ENCODE results near the gene MBD4.

DNA sequence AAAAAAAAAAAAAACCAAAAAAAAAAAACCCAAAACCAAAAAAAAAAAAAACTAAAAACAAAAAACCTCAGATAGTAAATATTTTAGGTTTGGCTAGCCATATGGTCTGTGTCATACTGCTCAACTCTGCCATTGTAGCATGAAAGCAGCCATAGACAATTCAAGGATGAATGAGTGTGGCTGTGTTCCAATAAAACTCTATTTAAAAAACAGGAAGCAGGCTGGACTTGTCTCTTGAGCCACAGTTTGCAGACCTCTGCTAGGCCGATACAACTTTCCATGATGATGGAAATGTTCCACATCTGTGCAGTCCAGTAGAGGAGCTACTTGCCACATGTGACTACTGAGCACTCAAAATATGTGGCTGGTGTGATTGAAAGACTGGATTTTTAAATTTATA lies 22.4 kb downstream of the MBD4 start:
- TF ChIP-seq, protein P1, sequence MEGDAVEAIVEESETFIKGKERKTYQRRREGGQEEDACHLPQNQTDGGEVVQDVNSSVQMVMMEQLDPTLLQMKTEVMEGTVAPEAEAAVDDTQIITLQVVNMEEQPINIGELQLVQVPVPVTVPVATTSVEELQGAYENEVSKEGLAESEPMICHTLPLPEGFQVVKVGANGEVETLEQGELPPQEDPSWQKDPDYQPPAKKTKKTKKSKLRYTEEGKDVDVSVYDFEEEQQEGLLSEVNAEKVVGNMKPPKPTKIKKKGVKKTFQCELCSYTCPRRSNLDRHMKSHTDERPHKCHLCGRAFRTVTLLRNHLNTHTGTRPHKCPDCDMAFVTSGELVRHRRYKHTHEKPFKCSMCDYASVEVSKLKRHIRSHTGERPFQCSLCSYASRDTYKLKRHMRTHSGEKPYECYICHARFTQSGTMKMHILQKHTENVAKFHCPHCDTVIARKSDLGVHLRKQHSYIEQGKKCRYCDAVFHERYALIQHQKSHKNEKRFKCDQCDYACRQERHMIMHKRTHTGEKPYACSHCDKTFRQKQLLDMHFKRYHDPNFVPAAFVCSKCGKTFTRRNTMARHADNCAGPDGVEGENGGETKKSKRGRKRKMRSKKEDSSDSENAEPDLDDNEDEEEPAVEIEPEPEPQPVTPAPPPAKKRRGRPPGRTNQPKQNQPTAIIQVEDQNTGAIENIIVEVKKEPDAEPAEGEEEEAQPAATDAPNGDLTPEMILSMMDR (IDR thresholded peaks at IDR 0.05) = no peak
- TF ChIP-seq, protein P2, sequence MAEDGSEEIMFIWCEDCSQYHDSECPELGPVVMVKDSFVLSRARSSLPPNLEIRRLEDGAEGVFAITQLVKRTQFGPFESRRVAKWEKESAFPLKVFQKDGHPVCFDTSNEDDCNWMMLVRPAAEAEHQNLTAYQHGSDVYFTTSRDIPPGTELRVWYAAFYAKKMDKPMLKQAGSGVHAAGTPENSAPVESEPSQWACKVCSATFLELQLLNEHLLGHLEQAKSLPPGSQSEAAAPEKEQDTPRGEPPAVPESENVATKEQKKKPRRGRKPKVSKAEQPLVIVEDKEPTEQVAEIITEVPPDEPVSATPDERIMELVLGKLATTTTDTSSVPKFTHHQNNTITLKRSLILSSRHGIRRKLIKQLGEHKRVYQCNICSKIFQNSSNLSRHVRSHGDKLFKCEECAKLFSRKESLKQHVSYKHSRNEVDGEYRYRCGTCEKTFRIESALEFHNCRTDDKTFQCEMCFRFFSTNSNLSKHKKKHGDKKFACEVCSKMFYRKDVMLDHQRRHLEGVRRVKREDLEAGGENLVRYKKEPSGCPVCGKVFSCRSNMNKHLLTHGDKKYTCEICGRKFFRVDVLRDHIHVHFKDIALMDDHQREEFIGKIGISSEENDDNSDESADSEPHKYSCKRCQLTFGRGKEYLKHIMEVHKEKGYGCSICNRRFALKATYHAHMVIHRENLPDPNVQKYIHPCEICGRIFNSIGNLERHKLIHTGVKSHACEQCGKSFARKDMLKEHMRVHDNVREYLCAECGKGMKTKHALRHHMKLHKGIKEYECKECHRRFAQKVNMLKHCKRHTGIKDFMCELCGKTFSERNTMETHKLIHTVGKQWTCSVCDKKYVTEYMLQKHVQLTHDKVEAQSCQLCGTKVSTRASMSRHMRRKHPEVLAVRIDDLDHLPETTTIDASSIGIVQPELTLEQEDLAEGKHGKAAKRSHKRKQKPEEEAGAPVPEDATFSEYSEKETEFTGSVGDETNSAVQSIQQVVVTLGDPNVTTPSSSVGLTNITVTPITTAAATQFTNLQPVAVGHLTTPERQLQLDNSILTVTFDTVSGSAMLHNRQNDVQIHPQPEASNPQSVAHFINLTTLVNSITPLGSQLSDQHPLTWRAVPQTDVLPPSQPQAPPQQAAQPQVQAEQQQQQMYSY (CRISPR knock-in tag; IDR thresholded peaks at IDR 0.05) = no peak
- TF ChIP-seq, protein P3, sequence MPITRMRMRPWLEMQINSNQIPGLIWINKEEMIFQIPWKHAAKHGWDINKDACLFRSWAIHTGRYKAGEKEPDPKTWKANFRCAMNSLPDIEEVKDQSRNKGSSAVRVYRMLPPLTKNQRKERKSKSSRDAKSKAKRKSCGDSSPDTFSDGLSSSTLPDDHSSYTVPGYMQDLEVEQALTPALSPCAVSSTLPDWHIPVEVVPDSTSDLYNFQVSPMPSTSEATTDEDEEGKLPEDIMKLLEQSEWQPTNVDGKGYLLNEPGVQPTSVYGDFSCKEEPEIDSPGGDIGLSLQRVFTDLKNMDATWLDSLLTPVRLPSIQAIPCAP (CRISPR knock-in tag; IDR thresholded peaks at IDR 0.05) = no peak
- no peak for TF ChIP-seq KAT7 (CRISPR knock-in tag; IDR thresholded peaks at IDR 0.05; ENCODE audit: borderline replicate concordance)
- TF ChIP-seq, protein P4, sequence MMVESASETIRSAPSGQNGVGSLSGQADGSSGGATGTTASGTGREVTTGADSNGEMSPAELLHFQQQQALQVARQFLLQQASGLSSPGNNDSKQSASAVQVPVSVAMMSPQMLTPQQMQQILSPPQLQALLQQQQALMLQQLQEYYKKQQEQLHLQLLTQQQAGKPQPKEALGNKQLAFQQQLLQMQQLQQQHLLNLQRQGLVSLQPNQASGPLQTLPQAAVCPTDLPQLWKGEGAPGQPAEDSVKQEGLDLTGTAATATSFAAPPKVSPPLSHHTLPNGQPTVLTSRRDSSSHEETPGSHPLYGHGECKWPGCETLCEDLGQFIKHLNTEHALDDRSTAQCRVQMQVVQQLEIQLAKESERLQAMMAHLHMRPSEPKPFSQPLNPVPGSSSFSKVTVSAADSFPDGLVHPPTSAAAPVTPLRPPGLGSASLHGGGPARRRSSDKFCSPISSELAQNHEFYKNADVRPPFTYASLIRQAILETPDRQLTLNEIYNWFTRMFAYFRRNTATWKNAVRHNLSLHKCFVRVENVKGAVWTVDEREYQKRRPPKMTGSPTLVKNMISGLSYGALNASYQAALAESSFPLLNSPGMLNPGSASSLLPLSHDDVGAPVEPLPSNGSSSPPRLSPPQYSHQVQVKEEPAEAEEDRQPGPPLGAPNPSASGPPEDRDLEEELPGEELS (CRISPR knock-in tag; IDR thresholded peaks at IDR 0.05) = no peak
